A549 treated with Mapracorat at 1 μM for 4 hours (cell line): ENCODE data around the gene JMY. TPM values are rescaled to one million over a fixed set of nuclear protein-coding genes. Genes with fewer than 3 reads are reported as not detected.

Experiments
- total RNA-seq: library from RNA; stranded (reverse); fragments of 200-300 nt; extraction: Qiagen RNA extraction; gene quantifications from 5 replicates; pipeline ENCODE4 v1.2.3, GENCODE V29; 2022

The JMY gene
- 2.2 to 3.4 TPM (median 3.0 TPM) in 5 replicates for total RNA-seq

GRCh38 chr5:79235634-79236361 lies at the start of gene JMY:
JMY (plus strand) TSS chr5:79236131; CDS start chr5:79236651, 520 bp downstream.

Other genes with a start within 250 kb of the JMY start
- not detected in 5 replicates for gene DMGDH, start 166.5 kb upstream of the JMY start, total RNA-seq
- not detected in 5 replicates for gene BHMT2, start 166.4 kb upstream of the JMY start, total RNA-seq
- gene BHMT, start 124.3 kb upstream of the JMY start, total RNA-seq: not detected in 5 replicates